AG09319 (cell line): ENCODE results near the gene LANCL1.
"Not testable (repeated sequence)": the region's sequence is repeated elsewhere in the genome, so short reads cannot be mapped to it uniquely, and the experiment has no call there.

ENCODE experiments used
- DNase-seq: peaks from one replicate; pipeline ENCODE4 v3.0.0-alpha.2; 2010; ENCODE audit warnings: low read depth; ENCODE audit errors: extremely low read depth
- TF ChIP-seq, protein P1 (sequence below): IDR thresholded peaks from 2 replicates; pipeline ENCODE4 v1.5.1; 2011; ENCODE audit warnings: low read depth, mild to moderate bottlenecking, inconsistent platforms, low read length, moderate library complexity

LANCL1 gene

DNA sequence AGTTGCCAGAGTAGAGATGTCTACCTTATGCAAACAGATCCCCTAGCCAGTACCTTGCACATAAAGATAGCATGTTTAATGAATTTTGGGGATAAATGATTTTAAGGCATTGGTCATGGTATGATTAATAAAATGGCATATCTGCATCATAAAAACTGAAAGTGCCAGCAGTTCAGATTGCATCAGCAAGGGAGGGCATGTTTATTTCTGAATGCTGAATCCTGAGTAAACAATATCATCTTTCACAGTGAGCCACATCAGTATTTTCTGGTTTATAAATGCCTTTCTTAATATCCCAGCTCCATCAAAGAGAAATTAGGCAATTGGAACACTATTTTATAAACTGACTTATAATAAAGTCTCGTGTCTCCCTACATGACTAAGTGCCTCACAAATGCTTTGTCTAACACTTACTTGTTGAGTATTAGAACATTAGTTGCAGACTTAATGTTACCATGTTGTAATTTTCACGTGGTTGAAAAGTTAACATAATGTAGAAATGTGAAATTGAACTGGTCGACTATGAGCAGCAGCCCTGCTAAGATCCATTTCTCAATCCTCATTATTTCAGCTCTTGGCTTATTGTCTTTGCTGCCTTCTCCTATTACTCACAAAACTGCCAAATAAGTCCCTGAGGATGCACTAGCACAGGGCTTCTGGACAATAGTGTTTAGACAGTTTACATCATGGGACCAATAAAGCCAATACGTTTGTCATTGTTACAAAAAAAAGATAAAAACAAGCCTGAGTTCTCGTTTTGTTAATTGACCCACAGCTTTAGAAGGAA, 48.0 kb downstream of the LANCL1 start:
- TF ChIP-seq, protein P1, sequence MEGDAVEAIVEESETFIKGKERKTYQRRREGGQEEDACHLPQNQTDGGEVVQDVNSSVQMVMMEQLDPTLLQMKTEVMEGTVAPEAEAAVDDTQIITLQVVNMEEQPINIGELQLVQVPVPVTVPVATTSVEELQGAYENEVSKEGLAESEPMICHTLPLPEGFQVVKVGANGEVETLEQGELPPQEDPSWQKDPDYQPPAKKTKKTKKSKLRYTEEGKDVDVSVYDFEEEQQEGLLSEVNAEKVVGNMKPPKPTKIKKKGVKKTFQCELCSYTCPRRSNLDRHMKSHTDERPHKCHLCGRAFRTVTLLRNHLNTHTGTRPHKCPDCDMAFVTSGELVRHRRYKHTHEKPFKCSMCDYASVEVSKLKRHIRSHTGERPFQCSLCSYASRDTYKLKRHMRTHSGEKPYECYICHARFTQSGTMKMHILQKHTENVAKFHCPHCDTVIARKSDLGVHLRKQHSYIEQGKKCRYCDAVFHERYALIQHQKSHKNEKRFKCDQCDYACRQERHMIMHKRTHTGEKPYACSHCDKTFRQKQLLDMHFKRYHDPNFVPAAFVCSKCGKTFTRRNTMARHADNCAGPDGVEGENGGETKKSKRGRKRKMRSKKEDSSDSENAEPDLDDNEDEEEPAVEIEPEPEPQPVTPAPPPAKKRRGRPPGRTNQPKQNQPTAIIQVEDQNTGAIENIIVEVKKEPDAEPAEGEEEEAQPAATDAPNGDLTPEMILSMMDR: no peak
- DNase-seq: peak; percentile 11

DNA sequence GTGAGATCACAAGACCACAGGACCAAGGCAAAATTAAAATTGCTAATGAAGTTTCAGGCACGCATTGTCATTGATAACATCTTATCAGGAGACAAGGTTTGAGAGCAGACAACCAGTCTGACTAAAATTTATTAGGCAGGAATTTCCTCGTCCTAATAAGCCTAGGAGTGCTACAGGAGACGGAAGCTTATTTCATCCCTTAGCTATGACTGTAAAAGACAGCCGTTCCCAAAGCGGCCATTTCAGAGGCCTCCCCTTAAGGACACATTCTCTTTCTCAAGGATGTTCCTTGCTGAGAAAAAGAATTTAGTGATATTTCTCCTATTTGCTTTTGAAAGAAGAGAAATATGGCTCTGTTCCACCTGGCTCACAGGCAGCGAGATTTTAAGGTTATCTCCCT, 49.2 kb downstream of the LANCL1 start:
- DNase-seq: not testable (repeated sequence)

DNA sequence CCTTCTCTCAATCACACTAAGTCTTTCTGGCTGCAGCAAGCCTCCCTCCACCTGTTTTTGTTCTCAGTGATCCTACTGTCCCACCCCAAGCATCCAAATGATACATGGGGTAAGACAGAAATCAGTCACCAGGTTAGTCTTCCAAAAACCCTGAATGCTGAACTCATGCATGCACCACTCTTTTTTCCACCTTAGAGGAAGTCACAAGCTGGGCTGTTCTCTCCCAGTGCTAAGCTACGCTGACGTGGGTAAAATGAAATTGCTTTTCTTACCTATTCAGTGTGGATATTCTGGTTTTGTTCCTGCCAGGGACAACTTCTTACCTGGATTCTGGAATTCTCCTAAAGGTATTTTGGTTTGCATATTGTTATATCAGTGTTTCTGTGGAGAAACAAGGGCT, 54.2 kb downstream of the LANCL1 start:
- no peak for DNase-seq
- TF ChIP-seq, protein P1: no peak

DNA sequence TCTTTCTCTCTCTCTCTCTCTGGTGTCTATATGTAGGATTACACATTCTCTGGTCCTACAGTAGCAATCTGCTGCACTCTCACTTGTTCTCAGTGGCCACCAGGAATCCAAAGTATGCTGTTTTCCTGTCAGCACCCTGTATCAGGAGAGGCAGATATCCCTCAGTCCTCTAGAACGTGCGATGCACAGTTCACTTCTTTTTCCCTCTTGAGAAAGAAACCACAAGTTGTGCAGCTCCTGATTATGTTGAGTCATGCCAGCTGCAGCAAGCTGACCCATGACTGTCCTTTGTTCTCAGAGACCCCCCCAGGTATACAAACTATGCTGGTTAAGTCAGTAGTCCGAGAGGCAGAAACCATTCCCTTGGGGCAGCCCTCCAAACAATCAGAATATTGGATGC, 54.6 kb downstream of the LANCL1 start:
- TF ChIP-seq, protein P1: no peak
- DNase-seq: peak; percentile 7

GRCh38 chr2:210412660-210413059, 63.9 kb downstream of the LANCL1 start:
- TF ChIP-seq, protein P1: no peak

DNA sequence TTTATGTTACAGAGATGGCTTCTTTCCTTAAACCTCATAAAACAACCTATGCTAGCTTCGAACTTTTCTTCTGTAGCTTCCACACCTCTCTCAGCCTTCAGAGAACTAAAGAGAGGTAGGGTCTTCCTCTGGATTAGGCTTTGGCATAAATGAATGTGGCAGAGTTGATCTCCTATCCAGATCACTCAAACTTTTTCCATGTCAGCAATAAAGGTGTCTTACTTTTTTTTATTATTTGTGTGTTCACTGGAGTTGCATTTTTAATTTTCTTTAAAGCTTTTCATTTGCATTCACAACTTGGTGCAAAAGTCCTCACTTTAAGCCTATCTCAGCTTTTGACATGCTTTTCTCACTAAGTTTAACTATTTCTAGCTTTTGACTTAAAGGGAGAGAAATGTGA, 66.0 kb downstream of the LANCL1 start:
- TF ChIP-seq, protein P1: no peak
- no peak for DNase-seq

More at GRCh38 chr2:210412660-210413059, 63.9 kb downstream of the LANCL1 start:
- DNase-seq: no peak

- DNase-seq: no peak
Measured at GRCh38 chr2:210399440-210400041, 77.0 kb downstream of the LANCL1 start.

More at GRCh38 chr2:210399440-210400041, 77.0 kb downstream of the LANCL1 start:
- TF ChIP-seq, protein P1: peak; percentile 10; the same call in 1 of the 2 replicates
